Kidney (tissue), 14 donors: ENCODE results near the gene NTSR1. TPM values are rescaled to one million over a fixed set of nuclear protein-coding genes. Genes with fewer than 3 reads are reported as not detected.

Source experiments
- DNase-seq, 5 donors: peaks; one replicate each; pipeline ENCODE4 v3.0.0-alpha.2; 2013 to 2020
- FAIRE-seq: peaks from 2 replicates; lab custom pipeline; 2012; peaks lifted over from hg19 to GRCh38; lab: Jason Lieb, UNC
- H3K27ac ChIP-seq, 2 donors: one replicate each; pipeline ENCODE4 v1.7.0; 2013; ENCODE audit warnings: low read depth in 2 of 2, low read length in 2 of 2, inconsistent platforms in 1 of 2
- H3K27me3 ChIP-seq: one replicate; pipeline ENCODE4 v1.7.1; 2013; ENCODE audit warnings: low read length, inconsistent platforms; ENCODE audit not compliant: control insufficient read depth, insufficient read depth
- H3K36me3 ChIP-seq, 3 donors: one replicate each; pipeline versions ENCODE4 v1.7.0 to v1.7.1; 2013; ENCODE audit warnings: low read length in 3 of 3, control low read depth in 1 of 3, inconsistent platforms in 1 of 3; ENCODE audit not compliant: insufficient read depth in 3 of 3, control insufficient read depth in 2 of 3
- H3K4me1 ChIP-seq, 3 donors: one replicate each; pipeline versions ENCODE4 v1.7.0 to v1.7.1; 2013; ENCODE audit warnings: low read length in 3 of 3, inconsistent platforms in 1 of 3, low read depth in 1 of 3; ENCODE audit not compliant: control insufficient read depth in 2 of 3, insufficient read depth in 2 of 3
- H3K4me3 ChIP-seq, 3 donors: one replicate each; pipeline versions ENCODE4 v1.7.0 to v1.8.1; 2013; ENCODE audit warnings: low read length in 3 of 3, control low read depth in 1 of 3, inconsistent platforms in 1 of 3
- H3K9ac ChIP-seq, 3 donors: one replicate each; pipeline versions ENCODE4 v1.7.0 to v1.7.1; 2013; ENCODE audit warnings: low read length in 3 of 3, control low read depth in 1 of 3, inconsistent platforms in 1 of 3
- H3K9me3 ChIP-seq, 3 donors: one replicate each; pipeline versions ENCODE4 v1.7.0 to v1.7.1; 2013; ENCODE audit warnings: low read length in 3 of 3, control low read depth in 1 of 3, inconsistent platforms in 1 of 3; ENCODE audit not compliant: control insufficient read depth in 2 of 3, insufficient read depth in 1 of 3
- CTCF ChIP-seq: IDR thresholded peaks from 3 replicates; pipeline ENCODE4 v1.5.1; 2012; ENCODE audit warnings: mild to moderate bottlenecking, moderate library complexity, borderline replicate concordance; ENCODE audit not compliant: insufficient read depth; ENCODE audit errors: extremely low read depth
- intact Hi-C: fragments of 100-400 bp; cut with DNase I; formaldehyde crosslinking; loops from one replicate; pipeline ENCODE4 v1.11.1; 2022
- polyA plus RNA-seq: library from polyadenylated mRNA; stranded (reverse); fragments of 350-450 nt; fragmentation: Illumina TruSeq; extraction: RNeasy Lipid Tissue Mini Kit (QIAGEN cat#74804); gene quantifications from one replicate; pipeline ENCODE4 v1.2.3, GENCODE V29; 2014; ENCODE audit warnings: low read depth, low replicate concordance; ENCODE audit not compliant: insufficient read depth
- total RNA-seq: library from RNA; stranded (reverse); fragmentation: NEBNext Ultra II Directional; extraction: Animal tissue kit (Norgen Biotek cat#: 25700); gene quantifications from one replicate; pipeline ENCODE4 v1.2.1, GENCODE V29; 2021
- donor health status: control.
- donor health status: control.
- donor health status: control.
- donor health status: control.
- donor health status: control.
- donor health status: DM: yes; HTN: yes; CAD: no.
- donor health status: Normal renal cell carcinoma (clear cell type).

The NTSR1 gene
- total and polyA plus RNA-seq, 2 donors from 2014 or later: 0.09 TPM; not detected in 1

- Histone ChIP-seq H3K27me3 (no peaks in the 10 kb centered on the region), H3K9ac (no peak overlapping the region), H3K4me3 (no peak overlapping the region), H3K9me3 (no peaks in the 10 kb centered on the region), H3K4me1 (no peaks in the 10 kb centered on the region), H3K36me3 (no peaks in the 10 kb centered on the region), H3K27ac (no peak overlapping the region)
- DNase-seq (no peak), FAIRE-seq (no peak)
- TF ChIP-seq CTCF: no peak
- intact Hi-C loops: no loop called here
Observed at GRCh38 chr20:62737271-62737811, 28.7 kb downstream of the NTSR1 start.

- DNase-seq: peak in 1 of 5 donors; percentile 70
- Histone ChIP-seq H3K9ac (no peak overlapping the region), H3K27ac (no peak overlapping the region), H3K4me3 (no peak overlapping the region), H3K36me3 (no peaks in the 10 kb centered on the region), H3K9me3 (no peaks in the 10 kb centered on the region), H3K4me1 (no peaks in the 10 kb centered on the region), H3K27me3 (no peaks in the 10 kb centered on the region)
- FAIRE-seq: no peak
- intact Hi-C loops: no loop called here
- TF ChIP-seq CTCF: no peak
Observed at GRCh38 chr20:62738025-62738881, 29.6 kb downstream of the NTSR1 start.

- FAIRE-seq: no peak
- no peaks in the 10 kb centered on the region for H3K36me3 ChIP-seq
- no peak overlapping the region for H3K9ac ChIP-seq
- no peak overlapping the region for H3K4me3 ChIP-seq
- H3K9me3 ChIP-seq: no peaks in the 10 kb centered on the region
- DNase-seq: peak in 1 of 5 donors; percentile 65
- no peaks in the 10 kb centered on the region for H3K4me1 ChIP-seq
- H3K27ac ChIP-seq: no peak overlapping the region
- no peak for TF ChIP-seq CTCF
- no peaks in the 10 kb centered on the region for H3K27me3 ChIP-seq
- intact Hi-C loops: no loop called here
Observed at GRCh38 chr20:62739067-62739466, 30.4 kb downstream of the NTSR1 start.
